Measurements from ENCODE around the gene OPCML.

Gene OPCML

GRCh38 chr11:132561937-132562336, 970.4 kb downstream of the OPCML start:
- Histone ChIP-seq H3F3A (ENCODE audit: low read depth) (no peaks in the 10 kb centered on the region), H3K79me2 (ENCODE audit: insufficient read depth, low read length) (no peaks in the 10 kb centered on the region), H3K27me3 (ENCODE audit: insufficient read depth, low read length, poor library complexity, severe bottlenecking) (no peaks in the 10 kb centered on the region), H3K4me2 (ENCODE audit: low read depth, low read length, poor library complexity, severe bottlenecking) (no peak overlapping the region), H3K36me3 (ENCODE audit: insufficient read depth, low read length) (no peaks in the 10 kb centered on the region), H3K4me1 (ENCODE audit: insufficient read depth, low read length, poor library complexity, severe bottlenecking) (no peaks in the 10 kb centered on the region), H3K9me2 (replicated peaks; ENCODE audit: low read depth, low read length) (no peaks in the 10 kb centered on the region), H4K20me1 (ENCODE audit: insufficient read depth, low read length, poor library complexity, severe bottlenecking) (no peaks in the 10 kb centered on the region), H3K9me3 (ENCODE audit: insufficient read depth, low read depth, low read length) (no peaks in the 10 kb centered on the region), H3K9ac (ENCODE audit: low read depth, low read length, poor library complexity, severe bottlenecking) (no peak overlapping the region), H2AFZ (ENCODE audit: low read length) (no peak overlapping the region), H3K4me3 (ENCODE audit: low read length, poor library complexity, severe bottlenecking) (no peak overlapping the region)
- TF ChIP-seq EZH2phosphoT487 (IDR thresholded peaks at IDR 0.05; ENCODE audit: borderline replicate concordance): no peak
- TF ChIP-seq, protein P1, sequence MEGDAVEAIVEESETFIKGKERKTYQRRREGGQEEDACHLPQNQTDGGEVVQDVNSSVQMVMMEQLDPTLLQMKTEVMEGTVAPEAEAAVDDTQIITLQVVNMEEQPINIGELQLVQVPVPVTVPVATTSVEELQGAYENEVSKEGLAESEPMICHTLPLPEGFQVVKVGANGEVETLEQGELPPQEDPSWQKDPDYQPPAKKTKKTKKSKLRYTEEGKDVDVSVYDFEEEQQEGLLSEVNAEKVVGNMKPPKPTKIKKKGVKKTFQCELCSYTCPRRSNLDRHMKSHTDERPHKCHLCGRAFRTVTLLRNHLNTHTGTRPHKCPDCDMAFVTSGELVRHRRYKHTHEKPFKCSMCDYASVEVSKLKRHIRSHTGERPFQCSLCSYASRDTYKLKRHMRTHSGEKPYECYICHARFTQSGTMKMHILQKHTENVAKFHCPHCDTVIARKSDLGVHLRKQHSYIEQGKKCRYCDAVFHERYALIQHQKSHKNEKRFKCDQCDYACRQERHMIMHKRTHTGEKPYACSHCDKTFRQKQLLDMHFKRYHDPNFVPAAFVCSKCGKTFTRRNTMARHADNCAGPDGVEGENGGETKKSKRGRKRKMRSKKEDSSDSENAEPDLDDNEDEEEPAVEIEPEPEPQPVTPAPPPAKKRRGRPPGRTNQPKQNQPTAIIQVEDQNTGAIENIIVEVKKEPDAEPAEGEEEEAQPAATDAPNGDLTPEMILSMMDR (conservative IDR thresholded peaks at IDR 0.05; ENCODE audit: low read length): no peak

DNA sequence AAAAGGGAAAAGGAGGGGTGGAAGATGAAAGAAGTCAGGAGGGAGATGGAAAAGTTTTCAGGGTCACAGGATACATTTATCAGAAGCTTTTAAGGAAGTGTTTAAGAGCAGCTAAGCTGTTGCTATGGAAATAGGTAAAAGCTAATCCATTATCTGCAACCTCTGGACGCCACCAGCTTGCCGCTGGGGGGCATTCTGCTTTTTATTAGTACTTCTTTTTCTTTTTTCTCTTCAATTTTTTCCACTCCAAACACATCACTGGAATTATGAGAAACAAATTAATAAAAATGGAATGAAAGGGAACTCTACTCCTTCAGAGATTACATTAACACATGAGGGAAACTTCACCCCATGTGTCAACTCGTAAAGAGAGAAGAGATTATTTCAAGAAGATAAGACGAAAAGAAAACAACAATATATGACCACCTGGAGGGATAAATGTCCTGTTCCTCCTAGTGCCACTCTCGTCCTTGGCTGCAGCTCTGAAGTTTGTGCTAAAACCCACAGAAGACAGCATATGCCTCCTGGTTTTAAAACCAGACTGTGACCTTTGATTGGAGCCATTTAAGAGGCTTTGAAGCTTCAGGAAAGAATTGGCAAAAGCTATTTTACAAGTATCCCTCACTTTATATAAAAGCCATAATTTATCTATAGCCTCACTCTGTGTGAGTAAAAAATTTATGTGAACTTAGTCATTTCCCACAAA, 972.8 kb downstream of the OPCML start:
- no peaks in the 10 kb centered on the region for H3K9me3 ChIP-seq (ENCODE audit: insufficient read depth, low read depth, low read length)
- H3K9ac ChIP-seq (ENCODE audit: low read depth, low read length, poor library complexity, severe bottlenecking): no peak overlapping the region
- no peak overlapping the region for H3K4me3 ChIP-seq (ENCODE audit: low read length, poor library complexity, severe bottlenecking)
- H3K36me3 ChIP-seq (ENCODE audit: insufficient read depth, low read length): no peaks in the 10 kb centered on the region
- no peaks in the 10 kb centered on the region for H3K79me2 ChIP-seq (ENCODE audit: insufficient read depth, low read length)
- H3F3A ChIP-seq (ENCODE audit: low read depth): no peaks in the 10 kb centered on the region
- H3K9me2 ChIP-seq (replicated peaks; ENCODE audit: low read depth, low read length): no peaks in the 10 kb centered on the region
- H4K20me1 ChIP-seq (ENCODE audit: insufficient read depth, low read length, poor library complexity, severe bottlenecking): no peaks in the 10 kb centered on the region
- no peaks in the 10 kb centered on the region for H3K4me1 ChIP-seq (ENCODE audit: insufficient read depth, low read length, poor library complexity, severe bottlenecking)
- no peaks in the 10 kb centered on the region for H3K27me3 ChIP-seq (ENCODE audit: insufficient read depth, low read length, poor library complexity, severe bottlenecking)
- no peak overlapping the region for H2AFZ ChIP-seq (ENCODE audit: low read length)
- no peak for TF ChIP-seq EZH2phosphoT487 (IDR thresholded peaks at IDR 0.05; ENCODE audit: borderline replicate concordance)
- TF ChIP-seq, protein P1 (conservative IDR thresholded peaks at IDR 0.05; ENCODE audit: low read length): no peak
- no peak overlapping the region for H3K4me2 ChIP-seq (ENCODE audit: low read depth, low read length, poor library complexity, severe bottlenecking)

DNA sequence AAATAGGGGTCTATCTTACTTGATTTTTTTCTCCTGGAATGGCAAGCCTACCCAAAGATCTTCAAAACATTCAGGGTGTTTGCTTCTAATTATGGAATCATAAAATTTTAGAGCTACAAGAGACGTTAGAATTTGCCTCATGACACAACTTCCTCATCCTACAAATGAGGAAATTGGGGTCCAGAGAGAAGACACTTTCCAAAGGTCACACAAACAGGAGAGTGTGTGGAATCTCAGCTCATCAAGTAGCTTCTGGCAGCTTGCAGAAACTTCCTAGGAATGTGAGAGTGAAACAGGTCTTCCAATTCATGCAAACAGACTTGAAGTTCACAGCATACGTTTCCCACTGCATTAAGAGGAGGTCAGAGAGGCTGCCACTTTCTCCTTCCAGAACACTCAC, 976.0 kb downstream of the OPCML start:
- Histone ChIP-seq H3K9ac (ENCODE audit: low read depth, low read length, poor library complexity, severe bottlenecking) (no peak overlapping the region), H3K79me2 (ENCODE audit: insufficient read depth, low read length) (no peaks in the 10 kb centered on the region), H3K36me3 (ENCODE audit: insufficient read depth, low read length) (no peaks in the 10 kb centered on the region), H4K20me1 (ENCODE audit: insufficient read depth, low read length, poor library complexity, severe bottlenecking) (no peaks in the 10 kb centered on the region), H3K4me3 (ENCODE audit: low read length, poor library complexity, severe bottlenecking) (no peak overlapping the region), H3K4me1 (ENCODE audit: insufficient read depth, low read length, poor library complexity, severe bottlenecking) (no peaks in the 10 kb centered on the region), H3K9me2 (replicated peaks; ENCODE audit: low read depth, low read length) (no peaks in the 10 kb centered on the region), H3K9me3 (ENCODE audit: insufficient read depth, low read depth, low read length) (no peaks in the 10 kb centered on the region), H3K4me2 (ENCODE audit: low read depth, low read length, poor library complexity, severe bottlenecking) (no peak overlapping the region), H3K27me3 (ENCODE audit: insufficient read depth, low read length, poor library complexity, severe bottlenecking) (no peaks in the 10 kb centered on the region), H2AFZ (ENCODE audit: low read length) (no peak overlapping the region), H3F3A (ENCODE audit: low read depth) (no peaks in the 10 kb centered on the region)
- TF ChIP-seq, protein P1 (conservative IDR thresholded peaks at IDR 0.05; ENCODE audit: low read length): no peak
- no peak for TF ChIP-seq EZH2phosphoT487 (IDR thresholded peaks at IDR 0.05; ENCODE audit: borderline replicate concordance)
